NOMO-1 treated with DMSO at 0.1 percent for 48 hours (cell line): ENCODE data around the gene ZNF423.

Source experiments
- DNase-seq: peaks from one replicate; lab custom pipeline; 2025; ENCODE audit not compliant: unreplicated experiment; lab: John Stamatoyannopoulos, UW

ZNF423 gene

DNA sequence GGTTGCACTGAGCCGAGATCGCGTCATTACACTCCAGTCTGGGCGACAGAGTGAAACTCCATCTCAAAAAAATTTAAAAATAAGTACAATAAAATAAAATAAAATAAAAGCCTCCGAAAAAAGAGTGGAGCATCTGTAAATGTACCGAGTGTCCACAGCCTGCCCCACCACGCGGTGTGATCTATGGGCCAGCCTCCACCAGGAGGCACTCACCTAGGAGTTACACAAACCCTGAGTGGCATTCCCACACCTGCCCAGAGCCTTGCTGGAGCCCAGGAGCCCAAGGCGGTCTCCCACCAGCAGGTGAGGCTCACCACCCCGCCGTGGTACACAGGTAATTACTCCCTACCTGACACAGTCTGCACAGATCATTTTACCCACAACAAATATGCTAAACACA lies 183.2 kb downstream of the ZNF423 start:
- DNase-seq, result no peak

DNA sequence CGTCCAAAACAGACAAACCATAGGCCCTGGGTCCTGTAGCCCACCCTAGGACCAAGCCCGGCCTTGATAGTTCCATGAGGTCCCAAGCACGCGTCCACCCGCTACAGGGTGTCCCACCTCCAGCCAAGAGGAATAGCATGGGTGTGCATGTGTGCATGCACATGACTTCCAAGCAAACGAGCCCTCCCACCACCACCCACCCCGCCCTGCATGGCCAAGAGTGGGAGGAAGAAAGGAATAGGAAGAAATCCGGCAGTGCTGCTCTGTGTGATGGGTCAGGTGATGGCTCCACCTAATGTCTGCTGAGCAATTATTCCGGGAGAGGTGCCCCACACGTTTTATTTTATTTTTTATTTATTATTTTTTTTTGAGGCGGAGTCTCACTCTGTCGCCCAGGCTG lies 184.6 kb downstream of the ZNF423 start:
- no peak for DNase-seq

DNA sequence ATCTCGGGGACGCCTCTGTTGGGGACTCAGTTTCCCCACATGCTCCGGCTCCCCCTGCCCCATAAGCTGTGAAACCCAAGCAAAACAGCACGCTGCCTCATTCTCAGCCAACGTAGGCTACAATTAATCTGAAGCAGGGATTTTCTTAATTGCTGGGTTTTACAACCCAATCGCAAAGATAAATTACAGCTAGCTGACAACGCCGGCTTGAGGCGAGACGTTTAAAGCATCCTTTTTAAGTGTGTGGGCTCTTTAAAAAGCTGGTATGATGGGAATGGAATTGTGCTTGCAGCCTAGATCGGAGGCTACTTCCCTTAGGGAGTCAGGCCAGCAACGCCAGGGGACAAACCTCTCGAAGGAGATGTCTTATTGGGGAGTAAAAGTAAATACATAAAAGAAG lies 185.3 kb downstream of the ZNF423 start:
- no peak for DNase-seq

DNA sequence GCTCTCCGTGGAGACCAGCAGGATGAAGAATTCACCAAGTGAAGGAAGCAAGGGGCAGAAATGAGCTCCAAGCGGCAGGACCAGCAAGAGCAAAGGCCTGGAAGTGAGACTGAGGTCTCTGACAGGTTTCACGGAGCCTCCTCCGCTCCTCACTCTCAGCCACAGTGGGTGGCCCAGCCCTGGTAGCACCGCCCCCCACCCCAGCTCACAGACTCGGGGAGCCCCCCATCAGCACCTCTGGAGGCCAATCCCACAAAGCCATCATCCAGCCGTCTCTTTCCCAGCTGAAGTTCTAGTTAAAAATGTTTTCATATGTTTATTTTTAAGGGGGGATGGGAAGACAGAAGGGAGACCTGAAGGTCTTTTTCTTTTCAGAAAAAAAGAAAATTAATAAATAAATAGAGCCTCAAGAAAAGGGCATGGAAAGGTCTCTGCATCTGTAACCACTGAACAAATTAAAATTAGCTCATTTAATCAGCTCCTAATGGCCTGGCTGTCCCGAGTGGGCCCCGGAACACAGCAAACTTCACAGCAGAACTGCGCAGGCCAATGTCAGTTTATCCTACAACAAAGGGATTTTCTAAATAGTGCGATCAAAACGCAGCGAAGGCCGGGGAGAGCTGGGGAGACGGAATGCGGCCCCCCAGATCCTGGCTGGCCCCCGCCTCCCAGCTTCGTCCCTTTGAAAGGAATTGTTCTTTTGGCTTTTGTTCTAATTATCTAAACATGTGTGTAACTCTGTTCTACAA lies 190.3 kb downstream of the ZNF423 start:
- DNase-seq, result no peak

DNA sequence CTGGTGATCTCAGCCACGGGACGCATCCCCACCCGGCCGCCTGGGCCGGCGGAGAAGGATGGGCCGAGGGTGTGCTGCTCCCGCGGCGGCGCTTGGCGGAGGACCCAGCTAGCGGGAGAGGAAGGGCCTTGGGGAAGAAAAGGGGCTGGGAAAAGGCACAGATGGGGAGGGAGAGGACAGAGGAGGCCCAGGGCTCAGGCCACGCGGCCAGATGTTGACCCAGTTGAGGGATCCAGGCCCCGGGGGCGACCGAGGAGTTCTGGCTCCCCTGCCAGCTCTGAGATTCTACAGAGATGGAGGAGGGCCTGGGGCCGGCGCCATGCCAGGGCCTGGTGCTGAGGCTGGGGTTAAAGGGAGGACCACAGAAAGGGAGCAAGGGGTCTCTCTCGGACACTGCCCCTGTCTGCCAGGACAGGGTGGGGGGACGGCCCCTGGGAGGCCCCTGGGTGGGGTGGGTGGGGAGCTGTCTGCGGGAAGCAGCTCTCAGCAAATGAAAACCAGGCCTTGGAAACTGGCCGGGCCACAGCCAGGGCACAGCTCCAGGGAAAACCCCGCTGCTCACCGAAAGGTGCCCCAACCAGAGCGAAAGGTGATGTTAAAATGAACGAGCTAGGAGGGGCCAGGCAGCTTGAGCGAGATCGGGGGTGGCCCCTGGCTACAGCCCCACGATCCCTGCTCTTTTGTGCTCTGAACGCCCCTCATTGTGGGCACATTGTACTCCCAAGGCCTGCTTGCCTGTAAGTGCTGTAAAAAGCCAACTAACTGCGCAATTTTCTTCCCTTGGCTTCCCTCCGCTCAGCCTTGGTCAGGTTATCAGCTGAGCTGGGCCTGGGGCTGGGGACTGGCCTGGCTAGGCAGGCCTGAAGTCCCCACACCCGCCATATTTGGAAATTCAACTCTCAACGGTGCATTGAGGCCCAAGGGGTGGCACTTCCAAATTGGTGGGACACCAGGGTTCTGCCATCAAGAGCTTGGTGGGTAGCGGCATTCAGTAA lies 191.4 kb downstream of the ZNF423 start:
- DNase-seq, result no peak

DNA sequence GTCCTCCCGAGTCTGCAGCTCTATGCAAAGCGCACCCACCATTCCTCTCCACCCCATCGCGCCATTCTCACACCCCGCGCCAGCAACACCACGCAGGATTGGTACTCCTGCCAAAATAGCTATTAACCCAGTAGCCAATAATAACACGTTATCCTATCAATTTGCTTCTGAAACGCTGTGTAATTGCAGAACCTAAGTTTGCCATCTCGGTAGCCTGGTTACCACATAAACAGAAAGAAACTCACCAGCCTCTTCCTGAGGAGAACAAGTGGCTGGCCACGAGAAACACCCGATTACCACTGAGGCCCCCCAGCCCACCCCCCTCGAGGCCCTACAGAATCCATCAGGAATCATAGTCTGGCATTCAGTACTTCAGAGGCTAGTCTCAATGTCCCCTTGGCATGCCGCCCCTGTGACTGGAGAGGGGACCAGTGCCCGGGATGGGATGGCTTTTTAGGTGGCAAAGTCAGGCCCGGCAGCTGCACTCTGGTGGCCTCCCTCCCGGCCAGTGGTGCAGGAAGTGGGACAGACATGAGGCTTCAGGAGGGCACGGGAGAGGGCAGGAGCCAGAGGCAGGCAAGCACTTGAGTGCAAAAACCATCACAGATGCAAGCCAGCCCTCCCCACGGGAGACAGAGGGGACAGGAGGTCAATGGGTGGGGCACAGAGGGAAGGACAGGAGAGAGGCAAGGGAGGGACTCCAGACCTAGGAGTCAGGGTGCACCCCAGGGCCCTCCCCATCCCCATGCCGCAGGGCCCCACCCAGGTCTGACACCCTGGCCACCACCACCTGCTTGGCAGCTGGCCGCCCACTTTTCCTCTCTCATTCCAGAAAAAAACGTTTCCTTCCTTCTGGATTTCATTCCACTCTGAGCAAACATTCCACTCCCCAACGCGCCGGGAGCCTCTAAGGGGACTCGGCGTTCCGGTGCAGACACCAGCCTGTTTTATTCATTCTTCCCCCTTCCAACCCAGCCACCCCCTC lies 192.5 kb downstream of the ZNF423 start:
- DNase-seq, result no peak

DNA sequence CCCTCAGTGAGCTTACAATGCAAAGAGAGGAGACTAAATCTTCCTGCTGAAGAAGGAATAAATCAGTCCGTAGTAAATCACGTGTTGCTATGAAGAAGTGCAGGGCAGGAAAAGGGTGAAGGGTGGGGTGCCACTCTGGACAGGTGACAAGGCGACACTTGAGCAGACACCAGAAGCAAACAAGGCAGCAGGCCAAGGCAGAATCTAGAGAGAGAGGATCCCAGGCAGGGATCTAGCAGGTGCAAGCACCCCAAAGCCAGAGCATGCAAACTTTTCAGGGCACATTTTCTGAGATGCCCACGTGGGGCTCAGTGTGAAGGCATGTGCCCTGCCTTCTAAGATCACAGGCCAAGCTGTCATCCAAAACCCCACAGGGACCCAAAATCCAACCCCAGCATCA lies 193.3 kb downstream of the ZNF423 start:
- DNase-seq, result no peak

DNA sequence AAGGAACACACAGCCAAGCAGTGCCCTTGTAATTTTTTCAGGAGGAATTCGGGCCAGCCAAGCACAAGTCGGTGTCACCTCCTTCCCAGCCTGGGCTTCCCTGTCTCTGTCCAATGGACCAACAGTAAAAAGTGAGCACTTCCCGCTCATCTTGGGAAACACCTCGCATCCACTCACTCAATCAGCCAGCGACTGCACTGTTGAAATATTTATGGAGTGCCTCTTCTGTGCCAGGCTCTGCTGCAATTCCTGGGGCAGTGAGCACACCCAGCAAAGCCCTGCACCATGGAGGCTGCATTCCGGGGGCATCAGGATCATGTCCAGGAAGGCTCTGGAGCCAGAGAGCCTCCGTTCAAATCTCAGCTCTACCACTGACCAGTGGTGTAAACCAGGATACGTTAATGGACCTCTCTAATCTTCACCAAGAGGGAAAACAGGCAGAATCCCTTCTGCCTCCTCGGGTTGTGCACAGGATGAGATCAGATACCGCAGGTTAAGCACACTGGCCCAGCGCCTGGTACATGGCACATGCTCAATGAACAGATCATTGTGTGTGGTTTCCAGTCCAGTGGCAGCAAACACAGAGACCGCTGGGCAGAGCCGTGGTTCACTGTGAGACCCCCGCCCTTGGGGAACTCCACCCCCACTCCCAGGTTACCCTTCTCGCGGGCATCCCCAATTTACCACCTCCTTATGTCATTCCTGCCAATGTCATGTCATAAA lies 194.3 kb downstream of the ZNF423 start:
- DNase-seq, result no peak

DNA sequence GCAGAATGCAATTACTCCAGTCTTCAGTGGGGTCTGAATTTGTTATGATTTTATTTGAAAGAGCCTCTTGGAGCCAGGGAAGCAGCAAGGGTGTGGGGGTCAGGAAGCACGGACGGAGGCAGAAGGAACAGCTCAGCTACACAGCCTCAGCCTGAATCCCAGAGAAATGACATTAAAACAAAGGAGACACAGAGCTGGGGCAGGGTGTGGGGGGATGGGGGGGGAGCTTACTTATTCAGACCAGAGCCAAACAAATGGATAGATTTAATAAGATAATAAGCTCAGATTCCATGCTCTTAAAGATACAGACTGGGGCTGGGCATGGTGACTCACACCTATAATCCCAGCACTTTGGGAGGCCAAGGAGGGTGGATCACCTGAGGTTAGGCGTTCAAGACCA lies 195.3 kb downstream of the ZNF423 start:
- no peak for DNase-seq

DNA sequence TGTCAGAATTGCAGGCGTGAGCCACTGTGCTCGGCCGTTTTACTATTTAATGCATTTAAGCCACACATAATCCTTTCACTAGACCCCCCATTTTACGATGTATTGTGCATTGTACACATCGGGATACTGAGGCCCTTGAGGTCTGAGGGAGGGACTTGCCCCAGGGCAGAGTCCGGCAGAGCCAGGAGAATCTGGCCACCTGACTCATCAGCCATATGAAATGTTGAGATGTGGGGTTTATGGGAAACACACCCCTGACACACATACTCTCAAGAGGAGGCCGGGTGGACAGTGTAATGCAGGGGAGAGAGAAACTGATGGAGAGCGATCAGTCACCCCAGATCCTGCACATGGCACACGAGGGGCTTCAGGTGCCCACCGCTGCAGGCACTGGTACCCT lies 196.6 kb downstream of the ZNF423 start:
- DNase-seq, result no peak

DNA sequence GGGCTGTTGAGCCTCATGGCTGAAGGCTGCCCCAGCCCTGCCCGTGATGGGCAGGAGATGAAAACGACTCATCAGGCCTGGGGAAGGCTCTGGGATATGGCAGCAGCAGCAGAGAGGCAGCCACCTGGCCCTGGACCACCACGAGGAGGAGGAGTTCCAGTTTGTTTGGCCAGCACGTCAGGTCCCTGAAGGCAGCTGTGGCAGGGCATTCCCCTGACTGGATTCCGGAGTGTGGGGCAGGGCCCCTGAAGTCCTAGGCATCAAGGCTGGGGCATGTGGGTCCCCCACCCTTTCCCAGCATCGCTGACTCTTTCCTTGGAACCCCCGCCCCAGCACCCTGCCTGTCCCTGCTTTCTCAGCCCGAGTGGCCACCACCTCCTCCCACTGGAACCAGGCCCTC lies 197.4 kb downstream of the ZNF423 start:
- DNase-seq, result no peak

DNA sequence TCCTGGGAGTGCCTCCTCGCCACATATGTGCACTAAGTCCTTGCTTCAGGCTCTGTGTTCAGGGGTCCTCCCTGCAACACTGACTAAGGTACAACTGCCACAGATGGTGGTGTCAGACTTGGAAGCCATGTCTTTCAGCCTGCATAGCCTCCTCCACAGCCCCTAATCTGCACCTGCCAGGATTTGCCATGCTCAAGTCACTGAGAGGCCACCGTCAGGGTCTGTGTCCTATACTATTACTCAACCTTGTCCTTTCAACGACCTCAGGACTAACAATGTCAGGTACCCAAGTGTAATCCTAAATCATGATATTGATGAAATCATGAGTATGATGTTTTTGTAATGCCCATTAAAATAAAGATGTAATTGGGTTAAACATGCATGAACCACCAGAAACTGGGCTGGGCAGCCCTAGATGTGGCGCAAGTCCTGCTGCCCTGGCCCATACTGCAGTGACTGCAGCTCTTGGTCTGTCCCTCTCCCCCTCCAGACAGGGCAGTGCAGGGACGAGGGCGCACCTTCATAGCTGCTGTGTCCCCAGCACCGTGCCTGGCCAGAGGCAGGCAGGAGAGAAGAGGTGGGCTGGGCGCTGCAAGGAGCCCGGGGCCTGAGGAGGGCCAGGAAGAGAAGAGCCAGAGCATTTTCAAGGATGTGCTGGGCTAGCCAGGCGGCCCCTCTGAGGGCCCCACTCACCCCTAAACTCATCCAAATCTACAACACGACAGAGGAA lies 198.0 kb downstream of the ZNF423 start:
- DNase-seq, result no peak

DNA sequence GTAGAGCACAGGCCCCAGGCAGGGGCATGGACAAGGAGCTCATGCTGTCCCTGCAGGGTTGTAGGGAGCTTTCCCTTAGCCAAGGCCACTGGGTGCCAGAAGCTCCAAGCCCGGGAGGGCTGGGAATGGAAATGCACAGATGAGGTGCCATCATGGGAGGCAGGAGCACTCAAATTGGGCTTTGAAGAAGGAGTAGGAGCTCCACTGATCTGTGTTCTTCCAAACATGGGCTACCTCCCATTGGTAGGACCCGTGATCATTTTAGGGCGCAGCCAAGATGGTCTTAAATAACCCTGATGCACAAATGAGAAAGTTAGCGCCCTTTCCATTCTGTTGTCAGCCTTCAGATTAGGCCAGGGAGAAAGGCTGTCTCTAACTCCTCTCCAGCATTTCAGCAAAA lies 201.5 kb downstream of the ZNF423 start:
- no peak for DNase-seq

DNA sequence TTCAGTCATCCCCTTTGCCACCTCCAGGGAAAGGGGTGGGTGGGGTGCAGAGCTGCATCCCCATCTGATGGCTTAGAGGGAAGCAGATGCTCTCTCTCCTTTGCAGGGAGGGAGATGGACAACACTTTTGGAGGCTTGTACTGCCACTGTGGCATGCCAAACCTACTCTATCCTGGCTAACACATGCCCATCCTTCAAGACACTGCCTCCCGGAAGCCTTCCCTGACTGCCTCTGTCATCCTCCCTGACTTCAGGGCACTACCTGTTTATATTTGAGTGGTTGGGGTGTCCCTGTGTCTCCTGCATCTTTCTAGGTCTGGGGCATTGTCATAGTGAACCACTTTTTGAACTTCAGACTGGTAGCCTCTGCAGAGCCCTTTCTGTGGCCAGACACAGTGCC lies 202.3 kb downstream of the ZNF423 start:
- no peak for DNase-seq

DNA sequence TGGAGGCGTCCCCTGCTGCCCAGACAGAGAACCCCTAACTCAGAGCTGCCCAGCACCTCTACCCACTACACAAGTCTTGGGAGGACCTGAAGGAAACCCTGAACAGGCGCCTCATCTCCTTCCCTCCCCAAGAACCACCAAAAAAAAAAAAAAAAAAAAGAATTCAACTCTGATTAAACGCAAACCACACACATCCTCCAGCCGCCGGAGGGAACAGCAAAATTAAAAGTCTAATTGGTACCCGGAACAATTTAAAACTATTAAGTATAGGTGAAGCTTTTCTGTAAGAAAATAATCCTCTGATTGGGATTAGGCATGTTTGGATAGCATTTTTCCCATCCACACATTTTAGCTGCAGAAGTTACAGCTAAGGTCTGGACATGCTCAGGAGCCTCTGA lies 202.7 kb downstream of the ZNF423 start:
- DNase-seq, result no peak

DNA sequence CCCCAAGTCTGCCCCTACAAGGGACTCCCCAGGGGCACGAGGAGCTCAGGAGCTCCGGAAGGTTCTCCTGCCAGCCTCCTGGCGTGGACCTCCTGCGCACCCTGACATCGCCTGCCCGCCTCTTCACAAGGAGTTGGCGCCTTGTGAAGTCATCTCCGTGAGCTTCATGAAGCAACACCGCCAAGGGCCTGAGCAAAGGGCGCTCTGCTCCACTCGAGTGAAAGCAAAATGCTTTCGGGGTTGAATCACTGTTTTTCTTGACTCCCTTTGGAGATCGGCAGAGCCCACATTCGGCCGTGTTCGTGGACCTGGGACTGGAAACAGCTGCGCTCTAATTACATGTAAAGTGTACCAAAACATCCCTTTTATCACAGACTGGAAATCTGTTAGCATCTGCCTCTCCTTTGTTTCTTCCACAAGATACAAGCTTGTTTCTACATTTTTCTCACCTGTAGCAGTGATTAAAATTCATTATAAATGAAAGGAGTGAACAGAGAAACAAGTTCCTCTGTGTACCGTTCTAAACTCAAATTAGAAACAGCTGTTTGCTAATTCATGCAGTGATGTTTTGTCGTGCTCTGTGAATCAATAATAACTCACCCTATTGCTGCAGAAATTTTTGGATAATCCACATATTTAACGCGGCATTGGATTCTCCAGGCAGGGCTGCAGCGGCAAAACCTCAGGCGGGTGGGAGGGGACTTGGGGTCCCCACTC lies 203.3 kb downstream of the ZNF423 start:
- no peak for DNase-seq

DNA sequence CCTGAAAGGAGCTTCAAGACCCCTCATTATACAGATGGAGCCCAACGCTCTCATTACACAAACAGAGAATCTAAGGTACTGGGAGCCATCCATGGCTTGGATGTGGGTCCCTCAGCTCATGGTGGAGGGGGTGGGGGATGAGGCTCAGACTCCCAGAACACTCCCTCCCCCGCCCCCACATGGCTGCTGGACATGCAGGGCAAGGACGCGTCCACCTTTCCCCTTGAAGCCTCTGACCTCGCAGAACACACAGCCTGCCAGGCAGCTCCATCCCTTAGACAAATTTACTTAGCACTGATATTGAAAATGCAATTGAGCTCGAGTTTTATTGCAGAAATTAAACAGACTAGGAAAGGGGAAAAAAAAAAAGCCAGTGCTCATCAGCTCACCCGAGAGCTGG lies 203.9 kb downstream of the ZNF423 start:
- DNase-seq, result no peak

DNA sequence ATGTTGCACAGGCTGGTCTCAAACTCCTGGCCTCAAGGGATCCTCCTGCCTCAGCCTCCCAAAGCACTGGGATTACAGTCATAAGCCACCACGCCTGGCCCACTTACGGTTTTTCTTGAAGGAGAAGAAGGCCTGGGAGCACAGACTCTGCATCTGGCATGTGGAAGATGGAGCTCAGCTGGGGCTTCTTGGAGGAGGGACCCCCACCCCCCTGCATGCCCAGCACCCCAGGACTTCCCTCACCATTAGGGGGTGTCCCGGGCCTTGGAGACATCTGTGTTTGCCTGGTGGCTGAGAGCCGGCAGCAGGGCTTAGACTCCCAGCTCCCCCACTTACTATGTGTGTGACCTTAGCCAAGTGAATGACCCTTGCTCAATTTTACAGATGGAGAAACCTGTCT lies 204.7 kb downstream of the ZNF423 start:
- no peak for DNase-seq

DNA sequence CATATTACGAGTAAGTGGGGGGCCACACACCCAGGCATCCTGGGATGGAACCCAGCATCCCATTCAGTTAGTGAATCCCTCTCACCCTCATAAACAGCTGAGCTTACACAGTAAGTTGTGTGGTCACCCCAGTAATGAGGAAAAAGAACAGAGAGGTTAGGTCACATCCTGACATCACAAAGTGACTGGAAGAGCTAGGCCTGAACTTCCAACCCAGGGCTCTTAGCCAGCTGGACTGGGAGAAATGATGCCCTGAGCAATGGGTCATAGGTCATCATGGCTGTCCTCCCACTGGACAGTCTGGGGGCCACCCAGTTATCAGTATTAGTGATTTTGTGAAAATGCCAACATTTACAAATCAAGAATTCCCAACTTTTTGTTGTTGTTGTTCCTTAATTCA lies 205.3 kb downstream of the ZNF423 start:
- DNase-seq, result no peak
